BLaER1 treated with 17β-estradiol and CSF1 and Interleukin-3, amounts not matched to agents 10 nM and 100 nM (cell line): ENCODE data around the gene BAZ1B.
"Not testable (repeated sequence)": the region's sequence is repeated elsewhere in the genome, so short reads cannot be mapped to it uniquely, and the experiment has no call there.

ENCODE experiments used
- H3K27ac ChIP-seq, 11 experiments: shearing (Covaris generic); formaldehyde crosslinking; 2 replicates each; pipeline ENCODE4 v1.8.1; 2022
- H3K27me3 ChIP-seq, 11 experiments: shearing (Covaris generic); formaldehyde crosslinking; 2 replicates each; pipeline ENCODE4 v1.8.1; 2022
- H3K36me3 ChIP-seq, 11 experiments: shearing (Covaris generic); formaldehyde crosslinking; 2 replicates each; pipeline ENCODE4 v1.8.1; 2022
- H3K4me1 ChIP-seq, 10 experiments: shearing (Covaris generic); formaldehyde crosslinking; 2 replicates each; pipeline ENCODE4 v1.8.1; 2022
- H3K4me2 ChIP-seq, 11 experiments: shearing (Covaris generic); formaldehyde crosslinking; 2 replicates each; pipeline ENCODE4 v1.8.1; 2022
- H3K4me3 ChIP-seq, 10 experiments: shearing (Covaris generic); formaldehyde crosslinking; 2 replicates each; pipeline ENCODE4 v1.8.1; 2022
- H3K9ac ChIP-seq, 11 experiments: shearing (Covaris generic); formaldehyde crosslinking; 2 replicates each; pipeline ENCODE4 v1.8.1; 2022
- H3K9me3 ChIP-seq, 11 experiments: shearing (Covaris generic); formaldehyde crosslinking; replicated peaks in 1 of 11; 2 replicates each; pipeline ENCODE4 v1.8.1; 2022
- H4K20me1 ChIP-seq, 11 experiments: shearing (Covaris generic); formaldehyde crosslinking; 2 replicates each; pipeline ENCODE4 v1.8.1; 2022
- Cebpa-rat ChIP-seq, 11 experiments: shearing (Covaris generic); IDR thresholded peaks; 2 replicates each; pipeline ENCODE4 v1.8.1; 2022

BAZ1B gene

DNA sequence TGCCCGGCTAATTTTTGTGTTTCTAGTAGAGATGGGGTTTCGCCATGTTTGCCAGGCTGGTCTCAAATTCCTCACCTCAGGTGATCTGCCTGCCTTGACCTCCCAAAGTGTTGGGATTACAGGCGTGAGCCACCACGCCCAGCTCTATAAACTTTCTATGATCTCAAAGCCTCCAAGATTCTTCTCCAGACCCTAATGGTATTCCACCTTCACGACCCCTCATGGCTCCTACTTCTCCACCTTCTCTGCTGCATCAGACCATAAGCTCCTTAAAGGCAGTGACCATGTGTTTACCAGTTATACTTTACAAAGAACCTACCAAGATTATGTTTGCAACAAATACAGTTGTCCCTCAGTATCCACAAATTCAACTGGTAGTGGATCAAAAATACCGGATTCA, 10.1 kb upstream of the BAZ1B start:
- H3K4me1 ChIP-seq = peaks cover 8 to 17% (median 14%) of the 10 kb centered on the region in 10 experiments
- no peak overlapping the region for H3K9ac ChIP-seq
- H3K9me3 ChIP-seq = no peaks in the 10 kb centered on the region
- no peak overlapping the region for H3K4me2 ChIP-seq
- no peak overlapping the region for H3K4me3 ChIP-seq
- H3K27me3 ChIP-seq = no peaks in the 10 kb centered on the region
- peaks cover 0 to 14% (median 0%) of the 10 kb centered on the region in 11 experiments; a peak in 3 of 22 replicates for H4K20me1 ChIP-seq
- TF ChIP-seq Cebpa-rat (IDR thresholded peaks at IDR 0.05) = no peak
- no peak overlapping the region for H3K27ac ChIP-seq
- H3K36me3 ChIP-seq = peaks cover 36 to 74% (median 59%) of the 10 kb centered on the region in 11 experiments

GRCh38 chr7:73530800-73531199, 8.7 kb upstream of the BAZ1B start:
- Histone ChIP-seq H3K4me1 (peaks cover 22 to 31% (median 28%) of the 10 kb centered on the region in 10 experiments), H3K9ac (no peak overlapping the region), H3K9me3 (no peaks in the 10 kb centered on the region), H3K27me3 (no peaks in the 10 kb centered on the region), H3K36me3 (peaks cover 22 to 60% (median 45%) of the 10 kb centered on the region in 11 experiments), H3K27ac (no peak overlapping the region), H3K4me2 (no peak overlapping the region), H4K20me1 (peaks cover 0 to 4% (median 0%) of the 10 kb centered on the region in 11 experiments; a peak in 1 of 22 replicates), H3K4me3 (no peak overlapping the region)
- peak in 2 of 11 experiments; percentile 11 to 38; a peak in 3 of 22 replicates for TF ChIP-seq Cebpa-rat (IDR thresholded peaks at IDR 0.05)

DNA sequence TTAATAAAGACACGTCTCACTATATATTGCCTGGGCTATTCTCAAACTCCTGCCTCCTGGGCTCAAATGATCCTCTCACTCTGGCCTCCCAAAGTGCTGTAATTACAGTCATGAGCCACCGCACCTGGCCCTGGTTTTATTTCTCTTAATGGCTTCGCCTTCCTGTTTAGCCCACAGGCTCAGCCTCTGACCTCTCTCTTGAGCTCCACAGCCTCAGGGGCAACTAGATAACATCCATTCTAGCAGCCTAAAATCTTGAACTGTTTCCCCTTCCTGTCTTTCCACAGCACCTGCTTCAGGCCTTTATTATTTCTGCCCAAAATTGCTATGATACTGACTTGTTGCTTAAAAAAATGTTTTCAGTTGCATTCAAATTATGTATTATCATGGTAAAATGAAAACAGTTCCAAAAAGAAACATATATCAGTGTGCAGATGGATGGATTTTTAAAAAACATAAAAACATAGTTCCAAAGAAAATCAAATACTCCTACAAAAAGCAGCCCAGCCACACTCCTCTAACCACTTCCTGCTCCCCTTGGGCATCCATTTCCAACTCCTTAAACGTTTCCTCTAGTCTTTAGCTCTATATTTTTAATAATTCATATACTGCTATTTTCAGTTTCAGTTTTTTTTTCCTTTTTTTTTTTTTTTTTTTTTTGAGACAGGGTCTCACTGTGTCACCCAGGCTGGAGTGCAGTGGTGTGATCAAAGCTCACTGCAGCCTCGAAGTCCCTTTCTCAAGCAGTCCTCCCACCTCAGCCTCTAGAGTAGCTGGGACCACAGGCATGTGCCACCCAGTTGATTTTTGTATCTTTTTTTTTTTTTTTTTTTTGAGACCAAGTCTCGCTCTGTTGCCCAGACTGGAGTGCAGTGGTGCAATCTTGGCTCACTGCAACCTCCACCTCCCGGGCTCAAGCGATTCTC, 5.1 kb upstream of the BAZ1B start:
- peak overlapping the region in 10 of 11 experiments; percentile 38 to 76 (median 66); a peak in 21 of 22 replicates for H3K27ac ChIP-seq
- peak overlapping the region in 9 of 11 experiments; percentile 9 to 63 (median 36); a peak in 12 of 22 replicates for H3K9ac ChIP-seq
- H3K9me3 ChIP-seq = no peaks in the 10 kb centered on the region
- no peaks in the 10 kb centered on the region for H3K27me3 ChIP-seq
- TF ChIP-seq Cebpa-rat (IDR thresholded peaks at IDR 0.05) = 0 out of 22 replicates have a peak, but pooled peaks of 1 of the 11 experiments have one; percentile 41
- H3K4me3 ChIP-seq = no peak overlapping the region; a peak in 1 of 20 replicates
- H4K20me1 ChIP-seq = no peaks in the 10 kb centered on the region
- H3K4me1 ChIP-seq = peaks cover 53 to 63% (median 60%) of the 10 kb centered on the region in 10 experiments
- peak overlapping the region; percentile 75 to 95 (median 89) for H3K4me2 ChIP-seq
- H3K36me3 ChIP-seq = peaks cover 3 to 25% (median 12%) of the 10 kb centered on the region in 11 experiments; a peak in 20 of 22 replicates

- H3K4me2 ChIP-seq = peak overlapping the region; percentile 75 to 95 (median 89); a peak in 21 of 22 replicates
- peaks cover 53 to 63% (median 60%) of the 10 kb centered on the region in 10 experiments for H3K4me1 ChIP-seq
- peak in 1 of 11 experiments; percentile 34; a peak in 1 of 22 replicates for TF ChIP-seq Cebpa-rat (IDR thresholded peaks at IDR 0.05)
- peak overlapping the region in 10 of 11 experiments; percentile 38 to 76 (median 66); a peak in 19 of 22 replicates for H3K27ac ChIP-seq
- not testable (repeated sequence) for H3K9me3 ChIP-seq, H3K27me3 ChIP-seq, H4K20me1 ChIP-seq
- peak overlapping the region; percentile 35 to 63 (median 52); a peak in 17 of 22 replicates for H3K9ac ChIP-seq
- H3K4me3 ChIP-seq = peak overlapping the region in 7 of 10 experiments; percentile 26 to 56 (median 40); a peak in 12 of 20 replicates
- peaks cover 0 to 14% (median 6%) of the 10 kb centered on the region in 11 experiments; a peak in 8 of 22 replicates for H3K36me3 ChIP-seq
Observed at GRCh38 chr7:73526158-73526494, 4.0 kb upstream of the BAZ1B start.

DNA sequence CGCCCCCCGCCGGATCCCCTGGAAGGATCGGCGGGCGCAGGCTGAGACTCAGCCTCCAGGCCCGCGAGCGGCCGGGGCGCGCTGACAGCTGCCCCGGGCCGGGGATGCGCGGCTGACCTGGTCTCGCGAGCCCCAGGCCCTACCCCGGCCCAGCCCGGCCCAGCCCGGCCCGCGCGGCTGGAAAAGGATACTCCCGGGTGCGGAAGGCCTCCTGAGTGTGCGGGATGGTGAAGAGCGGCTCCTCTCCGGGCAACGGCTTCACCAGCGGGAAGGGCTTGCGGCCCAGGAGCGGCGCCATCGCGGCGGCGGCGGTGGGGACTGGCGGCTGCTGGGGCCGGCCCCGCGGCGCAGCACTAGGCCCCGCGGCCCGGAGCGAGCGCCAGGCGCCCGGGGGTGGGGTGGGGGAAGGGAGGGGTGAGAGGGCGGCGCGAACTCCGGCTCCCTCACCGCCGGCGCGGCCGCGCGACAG, 423 bp downstream of the BAZ1B start:
- TF ChIP-seq Cebpa-rat (IDR thresholded peaks at IDR 0.05) = no peak
- no peaks in the 10 kb centered on the region for H3K9me3 ChIP-seq
- H3K27ac ChIP-seq = peak overlapping the region; percentile 78 to 98 (median 97)
- peak overlapping the region; percentile 82 to 98 (median 96) for H3K4me3 ChIP-seq
- peaks cover 72 to 78% (median 73%) of the 10 kb centered on the region in 10 experiments for H3K4me1 ChIP-seq
- peak overlapping the region; percentile 90 to 99 (median 98) for H3K9ac ChIP-seq
- peaks cover 38 to 51% (median 44%) of the 10 kb centered on the region in 11 experiments; a peak in 21 of 22 replicates for H4K20me1 ChIP-seq
- H3K4me2 ChIP-seq = peak overlapping the region; percentile 85 to 97 (median 92)
- H3K27me3 ChIP-seq = no peaks in the 10 kb centered on the region
- peaks cover 10 to 37% (median 31%) of the 10 kb centered on the region in 11 experiments for H3K36me3 ChIP-seq

GRCh38 chr7:73520673-73521635, 1.1 kb downstream of the BAZ1B start:
- H3K4me2 ChIP-seq = peak overlapping the region; percentile 85 to 97 (median 92)
- peaks cover 41 to 58% (median 52%) of the 10 kb centered on the region in 11 experiments; a peak in 21 of 22 replicates for H4K20me1 ChIP-seq
- TF ChIP-seq Cebpa-rat (IDR thresholded peaks at IDR 0.05) = no peak
- H3K4me1 ChIP-seq = peaks cover 65 to 75% (median 70%) of the 10 kb centered on the region in 10 experiments
- H3K4me3 ChIP-seq = peak overlapping the region; percentile 82 to 98 (median 96)
- H3K36me3 ChIP-seq = peaks cover 18 to 45% (median 38%) of the 10 kb centered on the region in 11 experiments
- H3K9ac ChIP-seq = peak overlapping the region; percentile 90 to 99 (median 98)
- H3K27me3 ChIP-seq = no peaks in the 10 kb centered on the region
- peak overlapping the region; percentile 78 to 98 (median 97) for H3K27ac ChIP-seq
- no peaks in the 10 kb centered on the region for H3K9me3 ChIP-seq

DNA sequence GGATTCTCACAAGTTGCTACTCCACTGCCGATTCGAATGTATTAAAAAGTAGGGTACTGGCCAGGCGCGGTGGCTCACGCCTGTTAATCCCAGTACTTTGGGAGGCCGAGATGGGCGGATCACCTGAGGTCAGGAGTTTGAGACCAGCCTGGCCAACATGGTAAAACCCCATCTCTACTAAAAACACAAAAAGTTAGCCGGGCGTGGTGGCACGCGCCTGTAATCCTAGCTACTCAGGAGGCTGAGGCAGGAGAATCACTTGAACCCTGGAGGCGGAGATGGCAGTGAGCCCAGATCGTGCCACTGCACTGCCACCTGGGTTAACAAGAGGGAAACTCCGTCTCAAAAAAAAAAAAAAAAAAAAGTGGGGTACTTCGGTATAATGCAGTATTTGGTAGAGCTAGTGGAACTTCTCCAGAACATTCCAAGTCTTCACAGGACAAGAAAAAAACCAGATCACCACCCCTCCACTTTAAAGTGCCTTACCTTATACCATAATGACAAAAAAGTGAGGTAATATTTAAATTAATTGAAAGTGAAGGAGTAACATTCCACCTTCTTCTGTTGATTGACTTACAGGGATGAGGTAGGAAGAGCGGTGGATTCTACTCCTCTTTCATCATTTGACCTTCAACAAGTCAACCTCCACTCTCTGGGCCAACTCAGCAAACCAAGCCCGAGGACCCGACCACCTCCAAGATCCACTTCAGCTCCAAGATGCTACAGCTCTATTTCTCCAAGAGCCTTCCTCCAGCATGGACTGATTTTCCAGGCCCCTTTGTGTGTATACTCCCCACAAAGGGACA, 2.0 kb downstream of the BAZ1B start:
- H3K9ac ChIP-seq = peak overlapping the region; percentile 90 to 99 (median 98)
- H3K9me3 ChIP-seq = no peaks in the 10 kb centered on the region
- TF ChIP-seq Cebpa-rat (IDR thresholded peaks at IDR 0.05) = no peak
- peaks cover 26 to 53% (median 47%) of the 10 kb centered on the region in 11 experiments for H3K36me3 ChIP-seq
- H3K27me3 ChIP-seq = no peaks in the 10 kb centered on the region
- H4K20me1 ChIP-seq = peaks cover 50 to 67% (median 60%) of the 10 kb centered on the region in 11 experiments; a peak in 21 of 22 replicates
- peak overlapping the region in 10 of 11 experiments; percentile 82 to 98 (median 98); a peak in 19 of 22 replicates for H3K27ac ChIP-seq
- peak overlapping the region; percentile 85 to 97 (median 92) for H3K4me2 ChIP-seq
- H3K4me3 ChIP-seq = peak overlapping the region; percentile 82 to 98 (median 96)
- peaks cover 56 to 71% (median 62%) of the 10 kb centered on the region in 10 experiments for H3K4me1 ChIP-seq
